Activated gamma-delta T cell treated with anti-CD3 and anti-CD28 coated beads, Interleukin-2, amount 50 U/mL, for 16 hours (primary cell): ENCODE results near the gene SEZ6L.

Experiments
- DNase-seq: peaks from one replicate; pipeline ENCODE4 v3.0.0-alpha.2; 2020; ENCODE audit warnings: low read depth

The SEZ6L gene

GRCh38 chr22:26182723-26183122 lies 13.5 kb downstream of the SEZ6L start:
- no peak for DNase-seq

GRCh38 chr22:26185190-26185589 lies 15.9 kb downstream of the SEZ6L start:
- DNase-seq = no peak

- DNase-seq = no peak
Measured at GRCh38 chr22:26188341-26188740, 19.1 kb downstream of the SEZ6L start.

- DNase-seq = no peak
Measured at GRCh38 chr22:26194313-26194712, 25.1 kb downstream of the SEZ6L start.

GRCh38 chr22:26194877-26195276 lies 25.6 kb downstream of the SEZ6L start:
- no peak for DNase-seq

- no peak for DNase-seq
Measured at GRCh38 chr22:26196657-26197056, 27.4 kb downstream of the SEZ6L start.

- no peak for DNase-seq
Measured at GRCh38 chr22:26197425-26197824, 28.2 kb downstream of the SEZ6L start.

- no peak for DNase-seq
Measured at GRCh38 chr22:26199665-26200064, 30.4 kb downstream of the SEZ6L start.

- DNase-seq = no peak
Measured at GRCh38 chr22:26202280-26202924, 33.1 kb downstream of the SEZ6L start.

- DNase-seq = no peak
Measured at GRCh38 chr22:26205494-26205893, 36.2 kb downstream of the SEZ6L start.

GRCh38 chr22:26210334-26210733 lies 41.1 kb downstream of the SEZ6L start:
- DNase-seq = no peak

GRCh38 chr22:26213826-26214225 lies 44.6 kb downstream of the SEZ6L start:
- no peak for DNase-seq

GRCh38 chr22:26214466-26214865 lies 45.2 kb downstream of the SEZ6L start:
- no peak for DNase-seq

- DNase-seq = no peak
Measured at GRCh38 chr22:26215736-26216135, 46.5 kb downstream of the SEZ6L start.

GRCh38 chr22:26225207-26225606 lies 55.9 kb downstream of the SEZ6L start:
- no peak for DNase-seq

- DNase-seq = no peak
Measured at GRCh38 chr22:26226538-26227297, 57.5 kb downstream of the SEZ6L start.

- no peak for DNase-seq
Measured at GRCh38 chr22:26229910-26230309, 60.6 kb downstream of the SEZ6L start.

GRCh38 chr22:26234296-26234695 lies 65.0 kb downstream of the SEZ6L start:
- DNase-seq = no peak

GRCh38 chr22:26235792-26236487 lies 66.7 kb downstream of the SEZ6L start:
- no peak for DNase-seq

- DNase-seq = no peak
Measured at GRCh38 chr22:26236991-26237390, 67.7 kb downstream of the SEZ6L start.

- DNase-seq = no peak
Measured at GRCh38 chr22:26238596-26238995, 69.3 kb downstream of the SEZ6L start.

- DNase-seq = no peak
Measured at GRCh38 chr22:26239581-26239980, 70.3 kb downstream of the SEZ6L start.

GRCh38 chr22:26241361-26241760 lies 72.1 kb downstream of the SEZ6L start:
- DNase-seq = no peak
